GM19239 (cell line): Measurements from ENCODE around the gene ITPR1.

Source experiments
- DNase-seq: peaks from one replicate; pipeline ENCODE4 v3.0.0; 2011; ENCODE audit warnings: low spot score; ENCODE audit not compliant: insufficient read length
- FAIRE-seq: peaks from 2 replicates; lab custom pipeline; 2011; peaks lifted over from hg19 to GRCh38; lab: Jason Lieb, UNC

The ITPR1 gene

DNA sequence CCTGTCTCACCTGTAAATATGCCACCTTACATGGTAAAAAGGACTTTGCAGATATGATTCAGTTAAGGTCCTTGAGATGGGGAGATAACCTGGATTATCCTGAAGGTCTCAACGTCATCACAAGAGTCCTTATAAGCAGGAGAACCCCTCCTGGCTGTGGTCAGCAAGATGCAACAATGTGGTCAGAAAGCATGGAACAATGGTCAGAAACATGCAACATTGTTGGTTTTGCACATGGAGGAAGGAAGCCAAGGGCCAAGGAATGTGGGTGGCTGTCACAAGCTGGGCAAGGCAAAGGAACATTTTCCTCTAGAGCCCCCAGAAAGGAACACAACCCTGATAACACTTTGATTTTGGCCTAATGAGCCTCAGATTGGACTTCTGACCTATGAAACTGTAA, 16.7 kb upstream of the ITPR1 start:
- DNase-seq (no peak), FAIRE-seq (no peak)

DNA sequence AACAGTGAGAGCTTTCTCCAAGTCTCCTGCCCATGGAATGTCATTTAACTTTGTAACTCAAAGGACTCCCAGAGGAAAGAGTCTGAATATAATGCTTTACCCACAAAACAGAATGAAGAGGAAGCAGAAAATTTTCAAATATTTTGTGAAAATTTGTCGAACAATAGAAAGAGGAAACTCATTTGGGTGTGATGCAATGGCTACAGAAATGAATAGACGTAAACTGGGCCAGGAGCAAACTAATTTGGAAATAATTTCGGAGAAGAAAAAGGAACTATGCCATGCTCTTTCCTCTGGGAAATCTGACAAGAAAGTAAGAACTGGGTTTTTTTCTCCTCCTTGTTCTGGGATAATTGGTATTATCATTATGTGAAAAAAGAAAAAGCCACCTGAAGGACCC, 14.9 kb upstream of the ITPR1 start:
- FAIRE-seq: no peak
- DNase-seq: no peak

DNA sequence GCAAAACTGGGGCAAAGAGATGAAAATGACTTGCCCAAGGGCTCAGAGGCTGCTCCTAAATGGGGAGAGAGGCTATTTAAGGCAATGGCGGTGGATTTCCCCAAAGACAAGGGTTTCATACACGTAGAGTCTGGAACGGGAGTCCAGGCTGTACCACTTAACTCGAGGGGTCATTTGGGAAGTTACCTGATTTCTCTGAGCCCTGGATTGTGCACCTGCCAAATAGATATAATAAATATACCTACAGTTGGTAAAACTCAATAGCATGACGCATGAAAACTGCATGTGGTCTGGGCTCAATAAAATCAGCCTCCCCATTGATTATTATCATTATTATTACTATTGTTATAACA, 1.3 kb upstream of the ITPR1 start:
- FAIRE-seq (no peak), DNase-seq (no peak)

DNA sequence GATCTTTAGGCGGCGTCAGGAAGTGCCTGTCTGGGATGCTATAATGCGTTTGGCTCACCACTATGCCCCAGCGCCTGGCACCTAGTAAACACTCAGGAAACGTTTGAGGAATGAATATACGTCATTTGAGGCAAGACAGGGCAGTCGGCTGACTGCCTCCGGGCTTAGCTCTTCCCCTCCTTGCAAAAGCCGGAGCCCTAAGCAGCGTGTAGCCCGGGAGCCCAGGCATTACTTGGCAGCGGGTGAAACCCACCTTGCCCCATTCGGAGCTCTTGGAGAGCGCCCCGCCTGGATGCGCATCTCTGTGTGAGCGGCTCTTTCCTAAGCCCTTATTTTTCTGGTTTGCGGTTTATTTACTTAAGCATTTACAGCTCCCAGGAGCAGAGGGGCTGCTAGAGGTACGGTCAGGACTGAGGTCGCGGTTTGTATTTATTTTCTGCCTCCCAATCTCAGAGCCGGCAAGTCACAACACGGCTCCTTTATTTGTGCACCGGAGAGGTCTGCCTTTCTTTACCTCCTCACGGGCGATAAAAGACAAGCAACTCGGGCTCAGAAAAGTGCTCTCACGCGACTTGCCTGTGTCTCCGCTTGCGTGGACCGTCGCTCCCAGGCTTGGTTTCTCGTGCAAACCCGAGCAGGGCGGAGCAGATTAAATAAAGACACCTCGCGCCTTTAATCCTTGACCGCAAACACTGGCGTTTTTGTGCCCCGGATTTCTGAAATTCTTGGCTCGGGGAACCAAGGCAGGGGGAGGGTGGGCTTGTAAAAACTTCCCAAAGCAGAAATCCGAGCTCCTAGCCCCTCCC, 737 bp upstream of the ITPR1 start:
- FAIRE-seq (no peak), DNase-seq (no peak)

DNA sequence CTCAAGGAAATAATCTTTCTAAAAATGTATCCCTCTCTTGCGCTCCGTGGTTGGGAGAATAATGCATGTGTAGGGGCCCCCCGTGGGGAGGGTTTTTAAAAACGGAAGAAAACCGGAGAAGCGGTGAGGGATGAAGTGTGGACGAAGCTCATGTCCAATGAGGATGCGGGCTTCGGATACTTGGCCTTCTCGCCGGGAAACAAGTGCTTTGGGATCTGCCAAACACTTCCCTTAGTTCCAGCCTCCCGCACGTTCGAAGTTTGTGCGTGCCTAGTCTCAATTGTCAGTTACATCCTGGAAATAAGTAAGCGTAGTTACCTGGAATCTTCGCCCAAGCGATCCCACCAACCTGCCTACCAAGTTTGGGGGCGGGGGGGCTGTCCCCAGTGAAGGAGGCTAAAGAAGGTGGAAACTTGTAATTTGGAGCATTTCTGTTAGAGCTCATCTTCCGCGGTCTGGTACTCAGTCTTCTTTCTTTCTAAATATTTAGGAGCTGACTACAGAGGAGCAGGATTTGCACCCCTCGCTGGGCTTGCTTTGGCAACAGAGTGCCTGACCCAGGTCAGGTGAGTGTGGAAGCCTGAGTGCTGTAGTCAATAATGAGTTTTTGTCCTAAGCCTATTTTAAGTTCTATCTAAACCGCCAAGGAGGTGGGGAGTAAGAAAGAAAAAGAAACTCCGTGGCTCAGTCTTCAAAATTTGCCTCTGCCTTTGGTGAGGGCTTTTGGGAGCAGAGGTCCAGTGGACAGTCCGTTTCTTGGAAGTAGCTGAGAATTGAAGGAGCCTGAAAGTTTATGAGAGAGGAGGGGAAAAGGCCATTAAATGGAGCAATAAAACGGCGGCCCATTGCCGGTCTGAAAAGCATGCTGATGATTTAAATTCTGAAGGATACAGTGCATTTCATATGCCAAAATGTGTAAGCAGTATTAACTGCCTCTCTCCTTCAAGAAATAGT, 1.1 kb downstream of the ITPR1 start:
- DNase-seq (no peak), FAIRE-seq (no peak)

DNA sequence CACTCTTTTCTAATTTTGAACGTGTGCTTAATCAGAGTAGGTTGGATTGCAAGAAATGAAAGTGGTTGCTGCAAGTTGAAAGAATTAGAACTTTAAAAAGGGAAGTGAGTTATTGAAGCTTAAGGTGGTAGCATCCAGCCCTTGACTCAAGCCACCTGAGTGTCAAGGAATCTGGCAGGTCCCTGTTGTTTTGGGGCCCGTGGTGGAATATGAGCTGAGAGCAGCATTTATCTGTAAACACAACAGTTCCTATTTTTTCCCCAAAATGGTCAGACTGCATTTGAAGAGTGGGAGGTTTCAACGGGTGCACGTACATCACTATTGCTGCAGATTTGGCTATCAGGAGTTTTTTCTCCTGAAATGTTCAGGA, 1.7 kb downstream of the ITPR1 start:
- FAIRE-seq: peak; percentile 94
- DNase-seq: no peak

DNA sequence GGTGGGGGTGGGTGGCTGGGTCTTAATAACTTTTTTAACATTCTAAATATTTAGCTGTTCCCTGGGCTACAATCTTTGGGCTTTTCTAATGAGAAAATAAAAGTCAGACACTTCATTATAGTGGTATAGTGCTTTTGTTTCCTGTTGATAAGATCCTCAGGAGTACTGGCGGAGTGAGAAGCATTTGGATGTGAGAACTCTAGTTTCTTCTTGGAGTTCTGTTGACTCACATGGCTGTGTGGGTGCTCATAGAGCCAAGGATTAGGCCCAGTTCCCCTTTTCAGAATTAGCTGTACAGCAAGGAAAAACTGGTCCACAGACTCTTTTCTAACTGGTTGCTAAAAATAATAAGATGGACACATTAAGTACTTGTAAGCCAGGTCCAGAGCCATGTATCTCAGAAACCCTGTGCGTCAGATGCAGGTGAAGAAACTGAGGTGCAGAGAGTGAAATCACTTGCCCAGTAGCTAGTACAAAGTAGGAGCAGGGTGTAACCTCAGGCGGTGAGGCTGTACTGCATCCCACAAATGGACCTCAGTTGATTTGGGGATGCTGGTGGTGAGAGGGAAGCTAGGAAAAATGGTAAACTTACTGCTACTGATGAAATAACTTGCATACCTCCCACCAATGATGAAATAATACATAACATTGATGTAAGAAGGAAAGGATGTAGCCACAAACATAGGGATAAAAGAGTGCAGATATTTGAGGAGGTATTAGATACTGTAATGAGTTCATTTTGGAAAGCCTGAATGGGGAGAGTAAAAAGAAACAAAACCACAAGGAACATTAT, 2.3 kb downstream of the ITPR1 start:
- FAIRE-seq (peak; percentile 62), DNase-seq (no peak)

DNA sequence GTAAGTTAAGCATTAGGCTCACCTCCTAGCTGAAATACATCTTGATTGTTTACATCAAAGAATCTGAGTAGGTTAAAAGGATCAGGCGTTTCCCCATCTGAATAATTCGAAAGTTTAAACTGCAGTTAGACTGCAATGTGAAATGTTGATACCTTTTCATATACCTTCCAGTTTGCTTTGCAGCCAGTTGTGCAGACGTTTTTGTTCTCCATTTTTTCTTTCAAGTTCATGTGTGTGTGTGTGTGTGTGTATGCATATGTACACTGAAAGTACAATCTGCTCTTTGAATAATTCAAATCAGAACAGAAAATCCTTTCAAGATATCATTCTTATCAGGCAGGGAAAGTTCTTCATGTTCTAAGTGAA, 2.9 kb downstream of the ITPR1 start:
- FAIRE-seq (peak; percentile 60), DNase-seq (no peak)

DNA sequence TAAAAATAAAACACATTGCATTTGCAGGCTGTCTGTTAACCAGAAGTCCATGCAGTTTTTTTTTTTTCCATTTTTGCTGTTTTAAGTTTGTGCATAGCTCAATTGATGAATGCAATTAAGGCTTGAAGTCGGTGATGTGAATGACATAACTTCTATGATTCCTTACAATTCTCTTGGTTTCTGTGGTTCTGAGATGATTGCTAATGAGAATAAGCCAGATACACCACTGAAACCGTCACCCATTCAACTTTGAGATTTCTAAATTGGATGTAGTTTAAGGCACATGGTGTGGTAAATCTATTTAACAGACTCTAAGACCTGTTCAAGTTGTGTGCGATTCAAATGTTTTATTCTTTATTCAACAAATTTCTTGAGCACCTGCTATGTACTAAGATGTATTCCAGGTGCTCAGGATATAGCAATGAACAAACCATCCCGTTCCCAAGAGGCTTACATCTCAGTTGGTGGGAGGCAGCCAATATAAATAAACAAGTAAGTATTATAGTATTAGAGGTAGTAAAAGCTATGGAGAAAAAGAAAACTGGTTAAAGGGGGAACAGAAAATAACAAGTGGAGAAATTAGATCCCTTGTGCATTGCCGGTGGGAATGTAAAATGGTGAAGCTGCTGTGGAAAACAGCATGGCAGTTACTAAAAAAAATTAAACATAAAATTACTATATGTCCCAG, 4.0 kb downstream of the ITPR1 start:
- FAIRE-seq (no peak), DNase-seq (no peak)

DNA sequence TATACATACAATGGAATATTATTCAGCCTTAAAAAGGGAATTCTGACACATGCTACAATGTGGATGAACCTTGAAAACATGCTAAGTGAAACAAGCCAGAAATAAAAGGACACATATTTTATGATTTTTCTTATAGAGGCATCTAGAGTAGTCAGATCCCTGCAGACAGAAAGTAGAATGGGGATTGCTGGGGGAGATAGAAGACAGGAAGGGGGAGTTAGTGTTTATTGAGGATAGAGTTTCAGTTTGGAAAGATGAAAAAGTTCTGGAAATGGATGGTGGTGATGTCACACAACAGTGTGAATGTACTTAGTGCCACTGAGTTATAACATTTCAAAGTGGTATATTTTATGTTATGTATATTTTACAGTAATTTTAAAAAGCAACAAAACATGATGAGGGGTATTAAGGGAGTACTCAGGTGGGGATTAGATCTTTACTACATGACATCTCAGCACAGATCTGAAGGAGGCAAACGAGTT, 4.7 kb downstream of the ITPR1 start:
- FAIRE-seq (no peak), DNase-seq (no peak)

DNA sequence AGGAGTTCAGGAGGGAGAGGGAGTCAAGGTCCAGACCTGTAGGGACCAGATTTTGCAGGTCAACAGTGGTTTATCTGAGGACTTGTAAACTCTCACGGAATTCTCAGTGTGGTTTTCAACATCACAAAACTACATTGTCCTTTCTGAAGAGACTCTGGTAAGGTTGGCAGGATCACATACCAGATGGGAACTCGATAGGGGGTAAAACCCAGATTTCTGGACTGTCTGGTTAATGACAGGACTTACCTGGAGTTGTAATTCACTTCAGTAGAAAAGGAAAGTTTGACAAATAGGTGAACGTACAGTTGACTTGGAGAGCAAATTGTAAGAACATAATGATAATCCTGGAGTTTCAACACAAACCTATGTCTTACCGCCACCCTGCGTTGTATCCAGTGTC, 5.3 kb downstream of the ITPR1 start:
- DNase-seq (no peak), FAIRE-seq (no peak)

DNA sequence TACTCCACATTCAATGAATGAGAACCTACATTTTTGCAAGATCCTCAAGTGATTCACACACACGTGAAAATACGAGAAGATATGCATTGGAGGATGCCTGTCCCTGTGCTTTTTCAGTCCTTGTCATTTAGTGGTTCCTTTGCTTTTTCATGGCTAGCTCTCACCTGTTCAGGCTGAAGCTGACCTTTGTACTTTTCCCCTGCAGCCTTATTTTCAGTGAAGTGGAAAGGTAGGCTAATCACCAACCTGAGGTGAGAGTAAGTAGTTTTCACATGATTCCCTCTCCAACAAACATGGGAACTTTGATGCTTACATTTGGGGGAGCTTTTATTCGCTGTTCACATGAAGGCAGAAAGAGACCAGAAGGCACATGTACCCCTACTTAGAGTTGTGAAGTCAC, 8.3 kb downstream of the ITPR1 start:
- DNase-seq (no peak), FAIRE-seq (no peak)

DNA sequence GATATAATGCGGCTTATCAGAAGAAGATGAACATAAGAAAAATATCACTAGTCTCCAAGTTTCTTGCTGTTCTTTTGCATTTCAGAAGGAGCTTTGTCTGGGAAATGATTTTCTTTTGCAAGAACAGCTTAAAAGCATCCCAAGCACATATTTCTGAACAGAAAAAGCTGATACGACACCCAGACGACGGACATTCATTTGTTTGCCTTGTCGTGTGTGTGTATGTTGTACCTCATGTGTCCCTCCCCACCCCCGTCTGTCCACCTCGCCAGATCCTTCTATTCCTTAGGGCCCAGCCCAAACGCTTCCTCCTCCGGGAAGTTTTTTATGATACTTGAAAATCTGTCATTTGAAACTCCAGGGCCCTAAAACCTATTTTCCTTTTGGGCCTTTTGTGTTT, 8.8 kb downstream of the ITPR1 start:
- no peak for DNase-seq
- no peak for FAIRE-seq

DNA sequence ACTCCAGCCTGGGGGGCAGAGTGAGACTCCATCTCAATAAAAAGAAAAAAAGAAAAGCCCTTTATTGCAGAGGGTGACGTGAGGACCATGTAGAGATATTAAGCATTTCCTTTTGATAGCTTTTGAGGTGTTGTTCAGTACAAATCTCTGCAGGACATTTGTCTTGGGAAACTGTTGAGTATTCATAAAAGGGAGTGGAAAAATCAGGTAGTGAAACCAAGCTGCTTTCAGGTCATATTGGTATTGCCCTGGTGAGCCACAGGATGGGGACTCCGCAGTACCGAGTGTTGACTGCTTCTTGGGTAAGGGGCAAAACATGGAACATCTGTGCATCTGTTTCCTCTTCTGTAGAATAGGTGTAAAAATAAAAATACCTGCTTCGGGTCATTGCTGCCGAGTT, 9.9 kb downstream of the ITPR1 start:
- peak; percentile 89 for FAIRE-seq

DNA sequence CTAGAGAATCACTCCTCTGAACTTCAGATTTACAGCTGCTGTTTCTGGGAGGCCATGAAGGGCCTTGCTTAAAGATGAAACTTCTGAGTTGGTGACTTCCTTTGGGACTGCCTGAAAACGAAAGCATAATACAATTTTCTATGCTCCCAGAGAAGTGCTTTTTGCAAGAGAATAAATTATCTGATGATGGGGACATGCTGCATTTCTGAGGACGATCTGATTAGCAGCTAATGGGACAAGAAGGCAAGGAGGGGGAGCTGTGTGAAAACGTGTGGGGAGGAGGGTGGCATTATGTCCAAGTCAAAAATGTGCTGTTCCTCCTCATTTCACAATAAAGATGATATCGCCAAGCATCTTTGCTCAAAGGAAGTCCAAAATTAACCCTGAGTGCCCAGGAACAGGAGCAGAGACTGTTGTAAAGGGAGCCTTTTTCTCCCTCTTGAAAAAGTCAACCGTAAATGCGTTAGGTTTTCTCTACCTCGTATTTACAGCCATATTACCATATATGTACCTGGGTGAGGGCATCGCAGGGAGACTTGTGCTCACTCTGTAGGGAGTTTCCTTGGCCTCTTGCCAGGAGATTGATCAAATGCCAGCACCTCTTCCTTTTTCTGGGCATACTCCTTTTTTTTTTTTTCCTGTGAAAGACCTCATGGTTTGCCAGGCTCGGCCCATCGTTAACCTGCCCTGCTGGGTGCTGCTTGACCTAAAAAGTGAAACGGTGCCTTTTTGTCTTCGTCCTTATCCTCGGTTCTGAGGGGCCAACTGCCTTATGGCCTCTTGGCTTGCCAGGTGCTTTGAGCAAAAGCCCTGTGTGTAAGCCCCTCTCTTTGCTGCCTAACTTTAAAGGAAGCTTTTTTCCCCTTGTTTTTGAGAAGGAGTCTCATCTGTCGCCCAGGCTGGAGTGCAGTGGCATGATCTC, 11.5 kb downstream of the ITPR1 start:
- DNase-seq (no peak), FAIRE-seq (peak; percentile 96)

More for the DNA sequence above, 9.9 kb downstream of the ITPR1 start:
- no peak for DNase-seq

DNA sequence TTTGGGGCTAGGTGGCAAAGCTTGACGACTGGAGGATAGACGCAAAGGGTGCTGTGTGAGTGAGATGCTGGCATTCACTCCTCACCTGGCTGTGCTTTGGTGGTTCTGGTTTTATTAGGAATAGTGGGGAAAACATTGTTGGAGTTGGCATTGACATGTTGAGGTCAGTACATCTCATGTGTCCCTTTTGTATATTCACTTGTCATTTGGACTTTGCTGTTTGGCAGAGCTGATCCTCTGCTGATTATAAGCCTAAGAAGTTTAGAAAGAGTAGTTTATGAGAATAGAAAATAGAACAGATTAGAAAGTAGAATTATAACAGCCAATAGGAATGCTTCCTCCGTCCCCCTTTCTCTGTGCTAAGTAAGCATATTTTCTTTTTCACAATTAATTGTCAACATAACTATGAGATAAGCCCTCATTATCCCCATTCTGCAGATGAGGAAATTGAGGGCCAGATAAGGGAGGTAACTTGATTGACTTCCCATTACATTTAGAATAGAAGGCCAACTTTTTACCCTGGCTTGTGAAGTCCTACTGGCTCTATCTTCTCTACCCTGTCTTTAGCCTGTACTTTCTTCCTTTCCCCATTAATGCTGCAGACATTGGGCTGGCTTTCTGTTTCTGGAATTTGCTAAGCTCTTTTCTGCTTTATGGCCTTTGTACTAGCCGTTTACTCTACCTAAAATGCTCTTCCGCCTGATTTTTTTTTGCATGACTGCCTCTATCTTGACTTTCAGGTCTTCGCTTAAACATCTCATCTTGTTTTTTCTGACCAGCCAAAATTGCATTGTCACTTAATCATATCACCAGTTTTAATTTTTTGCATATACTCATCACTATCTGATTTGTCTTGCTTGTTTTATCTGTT, 12.8 kb downstream of the ITPR1 start:
- FAIRE-seq: peak; percentile 64
- no peak for DNase-seq

DNA sequence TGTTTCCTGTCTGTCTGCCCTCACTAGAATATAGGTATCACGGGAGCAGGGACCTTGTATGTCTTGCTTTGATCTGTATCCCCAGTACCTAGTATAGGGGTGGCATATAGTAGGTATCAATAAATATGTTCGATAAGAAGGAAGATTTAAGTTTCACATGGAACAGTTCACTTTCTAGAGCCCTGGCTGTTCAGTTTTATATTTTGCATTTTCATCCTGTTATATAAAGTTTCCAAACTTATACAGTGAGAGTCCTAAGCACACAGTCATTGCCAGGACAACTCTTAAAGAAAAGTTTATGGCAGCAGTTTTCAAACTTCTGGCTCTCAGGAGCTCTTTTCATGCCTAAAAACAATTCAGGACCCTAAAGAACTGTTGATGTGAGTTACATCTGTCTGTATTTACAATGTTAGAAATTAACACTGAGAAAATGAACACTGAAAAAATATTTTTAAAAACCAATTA, 13.4 kb downstream of the ITPR1 start:
- DNase-seq (no peak), FAIRE-seq (no peak)

DNA sequence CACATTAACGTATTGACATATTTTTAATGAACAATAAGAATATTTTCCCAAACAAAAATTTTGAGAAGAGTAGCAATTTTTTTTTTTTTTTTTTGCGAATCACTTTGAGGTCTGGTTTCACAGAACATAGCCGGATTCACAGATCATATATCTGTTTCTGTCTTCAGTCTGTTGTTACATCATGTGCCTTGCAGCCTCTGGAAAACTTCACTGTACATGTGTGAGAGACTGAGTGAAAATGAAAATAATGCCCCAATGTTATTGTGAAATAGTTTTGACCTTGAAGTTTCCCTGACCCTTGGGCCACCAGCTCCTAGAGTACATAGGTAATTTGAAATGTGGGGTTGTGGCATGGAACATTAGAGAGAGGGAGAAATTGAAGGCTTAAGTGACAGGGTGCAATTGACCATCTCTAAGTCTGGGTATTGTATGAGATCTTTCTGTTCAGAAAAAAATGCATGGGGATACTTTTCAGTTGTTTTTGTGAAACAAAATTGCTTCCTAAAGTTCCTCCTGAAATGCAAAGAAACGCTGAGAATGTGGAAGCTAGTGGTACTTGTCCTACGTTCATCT, 14.0 kb downstream of the ITPR1 start:
- DNase-seq (no peak), FAIRE-seq (peak; percentile 28)
